ENCODE measurements around the gene KCNIP2.
A peak's percentile ranks its signal among the peaks of the same experiment; 100 is the strongest.

The KCNIP2 gene

DNA sequence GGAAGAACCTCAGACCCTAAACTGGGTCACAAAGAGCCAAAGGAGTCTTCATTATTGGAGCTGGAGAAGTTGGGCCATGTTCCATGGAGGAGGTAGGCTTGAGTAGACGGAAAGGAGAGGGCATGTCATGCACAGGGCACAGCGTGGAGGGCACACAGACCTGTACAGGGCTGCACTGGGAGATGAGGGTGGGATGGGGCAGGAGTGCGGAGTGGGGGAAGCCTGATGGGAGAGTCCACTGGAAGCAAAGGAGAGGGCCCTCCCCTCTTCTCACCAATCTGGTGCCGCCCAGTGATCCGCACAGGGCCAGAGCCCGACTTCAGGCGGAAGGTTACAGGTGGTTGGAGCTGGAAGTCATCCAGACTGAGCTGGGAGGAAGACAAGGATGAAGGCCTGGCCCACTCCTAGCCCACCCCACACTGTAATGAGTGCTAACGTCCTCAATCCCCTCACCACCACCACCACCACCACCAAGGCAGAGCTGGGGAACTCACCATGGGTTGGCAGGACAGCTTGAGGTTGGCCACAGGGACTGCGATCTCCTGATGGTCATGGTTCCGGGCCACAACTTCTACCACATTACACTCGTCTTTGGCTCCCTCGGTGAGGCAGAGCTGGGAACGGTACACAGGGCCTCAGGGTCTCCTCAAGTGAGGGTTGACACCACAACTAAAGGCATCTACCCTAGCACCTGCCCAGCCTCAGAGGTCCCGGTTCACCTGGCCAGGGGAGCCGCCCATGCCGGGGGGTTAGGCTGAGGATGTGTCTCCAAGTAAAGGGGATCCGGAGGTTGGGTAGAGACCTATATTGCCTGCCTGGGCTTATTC, 61.4 kb downstream of the KCNIP2 start:
- DNase-seq: no peak

- DNase-seq: no peak
These were observed 62.0 kb downstream of the KCNIP2 start for GRCh38 chr10:101781655-101781983.

GRCh38 chr10:101780818-101781654, 62.6 kb downstream of the KCNIP2 start:
- peak; percentile 77 for DNase-seq

DNA sequence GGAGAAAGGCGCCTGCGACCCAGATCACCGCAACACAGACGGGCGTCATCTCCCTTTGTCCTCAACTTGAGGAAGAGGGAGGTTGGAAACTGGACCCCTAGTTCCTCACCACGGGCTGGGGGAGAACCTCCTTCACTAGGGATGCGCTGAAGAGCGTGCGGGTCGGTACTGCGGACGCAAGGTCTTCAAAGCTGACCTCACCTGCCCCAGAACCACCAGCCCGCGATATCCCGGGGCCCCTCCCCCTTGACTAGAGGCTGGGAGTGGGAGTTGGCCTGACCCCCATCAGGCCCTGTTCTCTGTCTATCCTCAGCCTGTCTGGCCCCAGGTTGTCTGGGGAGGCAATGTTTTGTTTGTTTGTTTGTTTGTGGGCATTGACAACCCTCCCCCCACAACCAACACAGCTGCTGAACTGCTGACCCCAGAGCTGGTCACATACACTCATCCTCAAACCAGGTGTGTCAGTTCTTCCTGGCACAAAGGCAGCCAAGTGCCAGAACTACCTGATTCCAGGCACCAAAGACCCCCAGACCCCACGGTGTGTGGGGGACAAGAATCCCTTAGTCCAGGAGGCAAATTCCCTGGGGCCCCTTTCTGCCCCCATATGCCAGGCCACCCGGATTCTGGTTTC, 63.3 kb downstream of the KCNIP2 start:
- no peak for DNase-seq

GRCh38 chr10:101779544-101780186, 63.9 kb downstream of the KCNIP2 start:
- peak; percentile 71 for DNase-seq

DNA sequence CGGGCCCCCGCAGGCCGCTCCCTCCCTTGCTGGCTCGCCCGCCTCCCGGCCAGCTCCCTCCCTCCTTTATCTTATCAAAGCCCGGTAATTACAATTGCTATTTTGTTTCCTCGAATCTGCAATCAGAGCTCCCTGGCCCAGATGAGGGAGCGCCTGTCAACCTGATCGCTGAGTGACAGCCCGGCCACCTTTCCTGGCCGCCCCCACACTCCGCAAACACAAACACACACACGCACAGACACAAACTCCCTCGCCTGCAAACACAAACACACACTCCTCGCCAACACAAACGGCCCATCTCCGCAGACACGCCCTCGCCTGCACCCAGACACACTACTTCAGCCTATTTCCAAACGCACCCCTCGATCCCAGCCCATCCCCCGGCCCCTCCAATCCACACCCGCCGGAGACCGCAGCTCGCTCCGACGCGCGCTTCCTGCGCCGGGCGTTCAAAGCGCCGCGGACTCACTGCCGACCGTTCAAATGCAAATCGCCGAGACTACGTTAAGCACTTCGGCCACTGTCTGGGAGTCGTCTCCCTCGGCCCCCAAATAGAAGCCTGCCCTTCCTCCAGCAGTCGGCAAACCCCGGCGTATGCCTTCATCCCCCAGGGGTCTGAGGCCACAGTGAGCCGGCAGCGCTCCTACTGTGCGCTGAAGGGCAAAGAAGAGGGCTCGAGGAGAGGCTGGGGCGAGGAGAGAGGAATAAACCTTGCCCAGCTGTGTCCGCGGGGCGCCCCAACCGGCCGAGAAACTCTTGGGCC, 64.6 kb downstream of the KCNIP2 start:
- DNase-seq: peak; percentile 57

DNA sequence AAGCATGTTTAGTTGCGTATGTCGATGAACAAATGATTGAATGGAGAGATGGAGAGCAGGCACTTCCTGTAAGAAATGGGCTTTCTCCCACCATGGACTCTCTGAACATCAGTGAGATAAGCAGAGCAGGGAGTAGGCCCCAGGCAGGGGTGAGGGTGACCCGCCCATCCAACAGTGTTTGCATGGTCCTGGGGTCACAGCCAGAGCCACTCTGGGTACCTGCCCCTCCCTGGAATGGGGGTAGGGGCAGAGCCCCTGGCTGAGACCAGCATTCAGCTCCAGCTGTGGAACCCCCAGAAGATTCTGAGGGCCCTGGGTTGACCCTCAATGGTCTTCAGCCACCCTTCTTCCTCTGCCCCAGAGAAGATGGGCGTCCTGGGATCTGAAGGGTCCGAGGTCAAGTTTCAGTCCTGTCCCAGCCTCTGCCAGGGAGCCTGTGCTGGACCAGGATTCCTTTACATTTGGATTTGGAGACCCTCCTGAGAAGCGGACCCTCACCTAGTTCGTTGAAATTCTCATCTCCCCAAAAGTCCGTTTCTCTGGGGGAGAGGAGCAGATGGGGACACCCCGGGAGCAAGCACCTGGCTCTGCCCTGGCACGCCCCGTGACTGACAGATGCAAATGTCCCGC, 65.3 kb downstream of the KCNIP2 start:
- DNase-seq: no peak

DNA sequence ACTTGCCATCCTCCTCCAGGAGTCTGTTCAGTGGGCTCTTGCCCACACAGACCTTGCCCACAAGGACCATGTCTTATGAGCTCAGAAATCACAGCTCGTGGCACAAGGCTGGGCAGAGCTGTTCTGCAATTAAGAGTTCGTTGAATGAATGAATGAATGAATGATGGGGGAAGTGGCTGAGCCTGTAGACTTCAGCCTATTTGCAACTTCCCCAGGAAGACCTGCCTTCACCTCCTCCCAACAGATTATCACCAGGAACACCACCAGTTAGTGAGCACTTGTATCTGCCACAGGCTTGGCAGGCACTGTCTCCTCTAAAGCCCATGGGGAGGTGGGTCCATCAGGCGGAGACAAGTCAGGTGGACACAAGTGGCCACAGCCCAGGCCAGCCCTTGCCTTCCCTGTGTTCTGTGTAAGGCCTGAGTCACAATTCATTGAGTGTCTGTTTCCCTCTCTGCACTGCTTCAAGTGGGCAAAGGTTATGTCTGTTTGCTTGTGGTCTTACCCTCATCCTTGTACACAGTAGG, 65.9 kb downstream of the KCNIP2 start:
- no peak for DNase-seq

DNA sequence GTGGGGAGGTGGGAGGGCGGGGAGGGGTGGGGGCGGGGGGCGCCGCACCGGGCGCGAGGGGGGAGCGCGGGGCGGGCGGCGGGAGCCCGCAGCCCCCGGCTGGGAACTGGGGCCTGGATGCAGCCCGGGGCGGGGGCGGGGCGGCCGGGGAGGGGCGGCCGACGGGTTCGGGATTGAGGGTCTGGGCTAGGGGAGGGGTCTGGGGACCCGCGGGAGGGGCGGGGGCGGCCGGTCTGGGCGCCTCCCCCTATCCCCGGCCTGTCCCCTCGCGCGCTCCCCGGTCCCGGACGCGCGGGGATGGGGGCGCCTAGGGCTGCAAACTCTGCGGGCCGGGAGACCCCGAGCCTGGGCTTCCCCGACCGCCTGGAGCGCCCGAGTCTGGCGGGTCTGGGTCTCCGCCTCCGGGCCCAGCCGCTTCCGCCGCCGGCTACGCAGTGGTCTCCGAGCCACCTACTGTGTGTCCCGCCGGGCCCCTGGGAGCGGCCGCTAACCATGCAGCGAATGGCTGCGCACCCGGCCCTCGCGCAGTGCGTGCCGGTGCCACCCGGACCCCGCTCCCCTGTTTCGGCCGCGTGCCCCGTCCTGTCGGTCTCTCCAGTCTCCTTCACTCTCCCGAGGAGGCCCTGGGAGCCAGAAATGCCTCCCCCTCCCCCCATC, 67.3 kb downstream of the KCNIP2 start:
- no peak for DNase-seq
